Hepatocyte (in vitro differentiated cells): ENCODE results near the gene HSPA13. TPM values are rescaled to one million over a fixed set of nuclear protein-coding genes. Genes with fewer than 3 reads are reported as not detected.

Experiments
- DNase-seq: peaks from one replicate; pipeline ENCODE4 v3.0.0-alpha.2; 2016; ENCODE audit warnings: low spot score
- H2AFZ ChIP-seq: fragments of 200-600 bp; sonication (generic); 2 replicates; pipeline ENCODE4 v1.6.0; 2016; ENCODE audit warnings: antibody characterized with exemption, mild to moderate bottlenecking
- H3K27ac ChIP-seq: fragments of 200-600 bp; sonication (generic); 2 replicates; pipeline ENCODE4 v1.5.1; 2016; ENCODE audit warnings: mild to moderate bottlenecking
- H3K27me3 ChIP-seq: fragments of 200-600 bp; sonication (generic); 2 replicates; pipeline ENCODE4 v1.6.1; 2016
- H3K36me3 ChIP-seq: fragments of 200-600 bp; sonication (generic); replicated peaks from 2 replicates; pipeline ENCODE4 v1.5.1; 2016; ENCODE audit warnings: low read depth; ENCODE audit not compliant: insufficient read depth
- H3K4me1 ChIP-seq: fragments of 200-600 bp; sonication (generic); 2 replicates; pipeline ENCODE4 v1.5.1; 2016; ENCODE audit warnings: mild to moderate bottlenecking, moderate library complexity; ENCODE audit not compliant: insufficient read depth
- H3K4me2 ChIP-seq: fragments of 200-600 bp; sonication (generic); 2 replicates; pipeline ENCODE4 v1.6.0; 2016
- H3K4me3 ChIP-seq: fragments of 200-600 bp; sonication (generic); 2 replicates; pipeline ENCODE4 v1.5.1; 2016; ENCODE audit warnings: mild to moderate bottlenecking
- H3K79me2 ChIP-seq: fragments of 200-600 bp; sonication (generic); 2 replicates; pipeline ENCODE4 v1.6.0; 2017; ENCODE audit warnings: mild to moderate bottlenecking
- H3K9me2 ChIP-seq: fragments of 200-600 bp; sonication (generic); replicated peaks from 2 replicates; pipeline ENCODE4 v1.6.0; 2017; ENCODE audit warnings: mild to moderate bottlenecking; ENCODE audit not compliant: insufficient read depth
- H3K9me3 ChIP-seq: fragments of 200-600 bp; sonication (generic); 2 replicates; pipeline ENCODE4 v1.5.1; 2016; ENCODE audit warnings: low read depth, mild to moderate bottlenecking
- H4K20me1 ChIP-seq: fragments of 200-600 bp; sonication (generic); 2 replicates; pipeline ENCODE4 v1.6.0; 2016; ENCODE audit warnings: mild to moderate bottlenecking; ENCODE audit not compliant: insufficient read depth, poor library complexity, severe bottlenecking
- CTCF ChIP-seq: fragments of 200-600 bp; sonication (generic); IDR thresholded peaks from 2 replicates; pipeline ENCODE4 v1.5.1; 2016; ENCODE audit warnings: antibody characterized with exemption, mild to moderate bottlenecking; ENCODE audit not compliant: poor library complexity
- EZH2 ChIP-seq: fragments of 200-600 bp; sonication (generic); IDR thresholded peaks from 2 replicates; pipeline ENCODE4 v1.6.1; 2016; ENCODE audit warnings: antibody characterized with exemption, mild to moderate bottlenecking, borderline replicate concordance
- EZH2phosphoT487 ChIP-seq: fragments of 200-600 bp; sonication (generic); IDR thresholded peaks from one replicate; pipeline ENCODE4 v1.6.1; 2018; ENCODE audit warnings: antibody characterized with exemption, mild to moderate bottlenecking, low read depth, moderate library complexity; ENCODE audit not compliant: unreplicated experiment, severe bottlenecking
- WGBS: methylation state at CpG from one replicate; pipeline ENCODE4 v1.1.6; 2016; ENCODE audit warnings: low lambda C conversion rate; ENCODE audit errors: missing lambda C conversion rate; 5-methylcytosine and 5-hydroxymethylcytosine counted together
- polyA plus RNA-seq: library from polyadenylated mRNA; unstranded; fragments of >200 nt; fragmentation: Nextera tagmentation; extraction: Ambion mirVana; gene quantifications from 2 replicates; pipeline ENCODE4 v1.2.1, GENCODE V29; 2016
- total RNA-seq: library from RNA; depleted of rRNA; stranded (reverse); fragments of >200 nt; gene quantifications from 2 replicates; pipeline ENCODE4 v1.2.3, GENCODE V29; 2014

HSPA13 gene
- total and polyA plus RNA-seq, 2 experiments from 2014 or later, result 24.9 to 55.5 TPM

GRCh38 chr21:14376854-14377253 is 6.1 kb downstream of the HSPA13 start:
- Histone ChIP-seq H3K4me3 (no peak overlapping the region), H3K27me3 (no peaks in the 10 kb centered on the region), H3K79me2 (peaks cover 26% of the 10 kb centered on the region), H3K9me3 (no peaks in the 10 kb centered on the region), H4K20me1 (no peaks in the 10 kb centered on the region), H3K9me2 (no peaks in the 10 kb centered on the region), H3K4me2 (no peak overlapping the region), H3K4me1 (peaks cover 14% of the 10 kb centered on the region), H3K36me3 (peaks cover 5% of the 10 kb centered on the region), H2AFZ (no peak overlapping the region), H3K27ac (no peak overlapping the region)
- 93% methylated on average over 2 of the region's 2 CpGs for WGBS
- DNase-seq, result no peak
- TF ChIP-seq EZH2phosphoT487, result no peak
- TF ChIP-seq CTCF, result no peak
- TF ChIP-seq EZH2, result no peak

- TF ChIP-seq EZH2, result no peak
- H3K27ac ChIP-seq, result no peak overlapping the region
Measured at GRCh38 chr21:14366998-14367397, 15.9 kb downstream of the HSPA13 start.

GRCh38 chr21:14361958-14362357 is 21.0 kb downstream of the HSPA13 start:
- Histone ChIP-seq H3K36me3 (no peaks in the 10 kb centered on the region), H3K4me3 (no peak overlapping the region), H4K20me1 (no peaks in the 10 kb centered on the region), H3K4me2 (no peak overlapping the region), H3K27ac (no peak overlapping the region), H3K9me2 (no peaks in the 10 kb centered on the region), H3K9me3 (no peaks in the 10 kb centered on the region), H2AFZ (no peak overlapping the region), H3K27me3 (no peaks in the 10 kb centered on the region), H3K79me2 (no peaks in the 10 kb centered on the region), H3K4me1 (no peaks in the 10 kb centered on the region)
- no peak for TF ChIP-seq CTCF
- no peak for TF ChIP-seq EZH2phosphoT487
- no peak for TF ChIP-seq EZH2
- DNase-seq, result no peak
- WGBS, result 88% methylated on average over 3 of the region's 3 CpGs

More at GRCh38 chr21:14366998-14367397, 15.9 kb downstream of the HSPA13 start:
- H3K79me2 ChIP-seq, result no peaks in the 10 kb centered on the region
- no peak for DNase-seq
- H3K4me1 ChIP-seq, result no peaks in the 10 kb centered on the region
- no peaks in the 10 kb centered on the region for H3K9me2 ChIP-seq
- H2AFZ ChIP-seq, result no peak overlapping the region
- no peaks in the 10 kb centered on the region for H3K36me3 ChIP-seq
- no peak overlapping the region for H3K4me2 ChIP-seq
- no peaks in the 10 kb centered on the region for H4K20me1 ChIP-seq
- 75% methylated on average over 3 of the region's 3 CpGs for WGBS
- H3K9me3 ChIP-seq, result no peaks in the 10 kb centered on the region
- H3K4me3 ChIP-seq, result no peak overlapping the region
- H3K27me3 ChIP-seq, result no peaks in the 10 kb centered on the region

GRCh38 chr21:14358775-14359174 is 24.2 kb downstream of the HSPA13 start:
- 89% methylated on average over 1 of the region's 1 CpG for WGBS
- H3K9me2 ChIP-seq, result no peaks in the 10 kb centered on the region
- no peak overlapping the region for H3K4me3 ChIP-seq
- H3K27ac ChIP-seq, result no peak overlapping the region
- no peaks in the 10 kb centered on the region for H3K9me3 ChIP-seq
- TF ChIP-seq EZH2phosphoT487, result no peak
- no peak for DNase-seq
- no peaks in the 10 kb centered on the region for H4K20me1 ChIP-seq
- H2AFZ ChIP-seq, result no peak overlapping the region
- no peak overlapping the region for H3K4me2 ChIP-seq
- no peaks in the 10 kb centered on the region for H3K27me3 ChIP-seq
- H3K36me3 ChIP-seq, result no peaks in the 10 kb centered on the region
- no peaks in the 10 kb centered on the region for H3K4me1 ChIP-seq
- no peaks in the 10 kb centered on the region for H3K79me2 ChIP-seq
